ENCODE data around the gene NHLRC2. TPM values are rescaled to one million over a fixed set of nuclear protein-coding genes. Genes with fewer than 3 reads are reported as not detected.

The NHLRC2 gene
- total and polyA plus RNA-seq, 5 donors from 2014 or later: 3.9 to 13.0 (median 7.2) TPM

DNA sequence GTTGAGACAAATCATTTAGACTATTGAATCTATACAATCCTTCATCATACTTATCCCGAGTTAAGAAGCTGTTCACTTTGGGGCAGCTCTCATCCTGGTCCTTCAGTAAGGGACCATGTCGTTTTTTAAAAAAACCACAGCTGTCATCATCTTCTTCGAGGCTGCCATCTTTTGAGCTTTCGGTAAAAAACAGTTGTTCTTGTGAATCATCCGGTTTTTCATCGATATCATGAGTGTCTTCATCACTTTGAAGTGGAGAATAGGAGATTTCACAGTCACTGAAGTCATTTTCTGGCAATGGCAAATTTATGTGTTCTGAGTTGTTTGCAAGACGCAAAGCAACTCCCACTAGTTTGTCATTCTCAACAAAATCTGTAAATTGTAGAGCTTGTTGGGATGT is 4.5 kb upstream of the NHLRC2 start:
- Histone ChIP-seq H3K27ac (ENCODE audit: insufficient read depth, low read length, poor library complexity, severe bottlenecking) (no peak overlapping the region), H3K4me3 (ENCODE audit: low read depth, low read length) (peak overlapping the region; percentile 45), H3K27me3 (ENCODE audit: control insufficient read depth, insufficient read depth, low read length) (no peaks in the 10 kb centered on the region), H3K4me1 (ENCODE audit: control insufficient read depth, insufficient read depth, low read length, poor library complexity, severe bottlenecking) (peaks cover 37% of the 10 kb centered on the region), H3K36me3 (ENCODE audit: control insufficient read depth, insufficient read depth, low read length) (peaks cover 8% of the 10 kb centered on the region), H3K9me3 (ENCODE audit: control insufficient read depth in 2 of 2, low read length in 2 of 2) (no peaks in the 10 kb centered on the region)
- H3K4me1 Mint-ChIP-seq: peaks cover 34 to 58% (median 43%) of the 10 kb centered on the region in 4 donors
- peak overlapping the region in 2 of 3 donors; percentile 59 to 72 for H3K27ac Mint-ChIP-seq
- no peaks in the 10 kb centered on the region for H3K9me3 Mint-ChIP-seq
- peak overlapping the region; percentile 63 to 85 (median 74) for H3K4me3 Mint-ChIP-seq
- H3K27me3 Mint-ChIP-seq: no peaks in the 10 kb centered on the region
- peaks cover 17% of the 10 kb centered on the region for H3K36me3 Mint-ChIP-seq
- ATAC-seq (ENCODE audit: low read depth in 2 of 2): peak; percentile 17 to 23
- peak in 1 of 3 donors; percentile 38 for DNase-seq

DNA sequence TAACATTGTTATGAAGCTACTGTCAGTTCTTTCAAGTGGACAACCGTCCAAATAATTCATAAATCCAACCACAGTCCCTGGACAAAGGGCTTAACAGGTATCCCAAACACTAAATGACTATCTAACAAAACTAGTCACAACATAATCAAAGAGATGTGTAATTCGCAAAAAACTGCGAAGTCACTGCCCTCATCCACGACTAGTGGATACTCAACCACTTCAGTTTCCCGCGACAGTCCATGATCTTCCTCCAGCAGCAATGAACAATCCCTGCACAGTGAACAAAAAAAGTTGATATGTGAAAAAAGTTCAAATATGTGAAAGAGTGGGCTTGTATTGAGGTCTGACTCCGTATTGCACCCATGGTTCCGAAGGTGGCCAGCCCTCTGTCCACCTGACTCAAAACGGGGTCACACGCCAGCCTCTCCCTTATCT is 866 bp upstream of the NHLRC2 start:
- Mint-ChIP-seq H3K9me3 (no peaks in the 10 kb centered on the region), H3K4me3 (peak overlapping the region; percentile 96 to 98 (median 97)), H3K36me3 (peaks cover 8% of the 10 kb centered on the region), H3K4me1 (peaks cover 36 to 80% (median 54%) of the 10 kb centered on the region in 4 donors), H3K27ac (peak overlapping the region; percentile 99 to 100 (median 99)), H3K27me3 (no peaks in the 10 kb centered on the region)
- H3K27me3 ChIP-seq (ENCODE audit: control insufficient read depth, insufficient read depth, low read length): no peaks in the 10 kb centered on the region
- H3K4me1 ChIP-seq (ENCODE audit: control insufficient read depth, insufficient read depth, low read length, poor library complexity, severe bottlenecking): peaks cover 54% of the 10 kb centered on the region
- ATAC-seq (ENCODE audit: low read depth in 2 of 2) (no peak), DNase-seq (no peak)
- H3K36me3 ChIP-seq (ENCODE audit: control insufficient read depth, insufficient read depth, low read length): peaks cover 6% of the 10 kb centered on the region
- H3K4me3 ChIP-seq (ENCODE audit: low read depth, low read length): peak overlapping the region; percentile 95
- peak overlapping the region; percentile 75 for H3K27ac ChIP-seq (ENCODE audit: insufficient read depth, low read length, poor library complexity, severe bottlenecking)
- H3K9me3 ChIP-seq (ENCODE audit: control insufficient read depth in 2 of 2, low read length in 2 of 2): no peaks in the 10 kb centered on the region

DNA sequence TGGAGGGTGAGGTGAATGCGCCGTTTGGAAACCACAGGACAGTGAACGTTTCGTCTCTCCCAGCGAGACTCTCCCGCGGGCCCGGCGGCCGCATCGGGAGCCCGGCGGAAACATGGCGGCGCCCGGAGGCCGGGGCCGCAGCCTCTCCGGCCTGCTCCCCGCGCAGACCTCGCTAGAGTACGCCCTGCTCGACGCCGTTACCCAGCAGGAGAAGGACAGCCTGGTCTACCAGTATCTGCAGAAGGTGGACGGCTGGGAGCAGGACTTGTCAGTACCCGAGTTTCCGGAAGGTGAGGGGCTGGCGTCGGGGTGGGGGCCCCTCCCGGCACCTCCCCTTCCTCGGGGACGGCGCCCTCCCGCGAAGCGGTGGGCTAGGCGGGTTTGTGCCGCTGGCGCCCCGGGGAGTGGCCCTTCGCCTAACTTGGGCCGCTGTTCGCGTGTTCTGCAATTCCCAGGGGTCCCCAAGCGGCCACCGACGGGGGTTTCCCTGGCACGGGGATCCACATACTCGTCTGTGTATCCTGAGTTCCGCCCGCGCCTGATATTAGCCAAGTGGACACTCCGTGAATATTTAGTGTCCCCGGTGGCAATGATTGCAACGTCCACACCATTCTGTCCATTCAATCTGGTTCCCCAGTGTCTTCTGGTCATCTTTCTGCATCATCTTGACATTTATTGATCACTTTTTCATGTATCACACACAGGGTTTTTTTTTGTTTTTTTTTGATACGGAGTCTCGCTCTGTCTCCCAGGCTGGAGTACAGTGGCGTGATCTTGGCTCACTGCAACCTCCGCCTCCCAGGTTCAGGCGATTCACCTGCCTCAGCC is 514 bp downstream of the NHLRC2 start:
- peaks cover 11% of the 10 kb centered on the region for H3K36me3 Mint-ChIP-seq
- Histone ChIP-seq H3K9me3 (ENCODE audit: control insufficient read depth in 2 of 2, low read length in 2 of 2) (no peaks in the 10 kb centered on the region), H3K27ac (ENCODE audit: insufficient read depth, low read length, poor library complexity, severe bottlenecking) (peak overlapping the region; percentile 75), H3K4me1 (ENCODE audit: control insufficient read depth, insufficient read depth, low read length, poor library complexity, severe bottlenecking) (peaks cover 54% of the 10 kb centered on the region), H3K27me3 (ENCODE audit: control insufficient read depth, insufficient read depth, low read length) (no peaks in the 10 kb centered on the region), H3K4me3 (ENCODE audit: low read depth, low read length) (peak overlapping the region; percentile 95), H3K36me3 (ENCODE audit: control insufficient read depth, insufficient read depth, low read length) (peaks cover 13% of the 10 kb centered on the region)
- H3K27me3 Mint-ChIP-seq: no peaks in the 10 kb centered on the region
- peak overlapping the region; percentile 99 to 100 (median 99) for H3K27ac Mint-ChIP-seq
- H3K4me3 Mint-ChIP-seq: peak overlapping the region; percentile 96 to 98 (median 97)
- ATAC-seq (ENCODE audit: low read depth in 2 of 2): peak; percentile 37 to 39
- peaks cover 0 to 1% (median 0%) of the 10 kb centered on the region in 7 donors for H3K9me3 Mint-ChIP-seq
- peaks cover 25 to 67% (median 44%) of the 10 kb centered on the region in 4 donors for H3K4me1 Mint-ChIP-seq
- DNase-seq: peak; percentile 43 to 64 (median 46)

DNA sequence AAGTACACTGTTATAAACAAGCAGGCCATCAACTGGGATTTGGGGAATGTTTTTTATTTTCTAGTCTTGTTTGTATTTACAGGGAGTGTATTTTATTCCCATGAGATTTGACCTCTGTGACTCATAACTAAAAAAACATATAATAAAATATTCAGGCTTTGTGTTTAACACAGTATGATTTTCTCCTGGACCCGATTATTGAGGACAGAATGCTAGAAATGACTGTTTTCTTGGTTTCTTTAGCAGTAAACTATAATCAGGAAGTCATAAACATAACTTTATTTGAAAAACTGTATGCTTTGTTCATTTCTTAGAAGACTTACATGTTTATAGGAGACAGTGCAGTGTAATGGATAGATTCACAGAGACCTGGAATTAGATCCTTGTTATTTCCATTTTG is 2.1 kb downstream of the NHLRC2 start:
- Mint-ChIP-seq H3K36me3 (peaks cover 25% of the 10 kb centered on the region), H3K4me1 (peaks cover 24 to 61% (median 39%) of the 10 kb centered on the region in 4 donors), H3K4me3 (peak overlapping the region; percentile 47 to 98 (median 94)), H3K27me3 (no peaks in the 10 kb centered on the region), H3K9me3 (peaks cover 0 to 7% (median 0%) of the 10 kb centered on the region in 7 donors), H3K27ac (no peak overlapping the region)
- DNase-seq (no peak), ATAC-seq (ENCODE audit: low read depth in 2 of 2) (no peak)
- Histone ChIP-seq H3K36me3 (ENCODE audit: control insufficient read depth, insufficient read depth, low read length) (peaks cover 28% of the 10 kb centered on the region), H3K27ac (ENCODE audit: insufficient read depth, low read length, poor library complexity, severe bottlenecking) (peak overlapping the region; percentile 1), H3K27me3 (ENCODE audit: control insufficient read depth, insufficient read depth, low read length) (no peaks in the 10 kb centered on the region), H3K4me1 (ENCODE audit: control insufficient read depth, insufficient read depth, low read length, poor library complexity, severe bottlenecking) (peaks cover 42% of the 10 kb centered on the region), H3K9me3 (ENCODE audit: control insufficient read depth in 2 of 2, low read length in 2 of 2) (no peaks in the 10 kb centered on the region), H3K4me3 (ENCODE audit: low read depth, low read length) (peak overlapping the region; percentile 95)

DNA sequence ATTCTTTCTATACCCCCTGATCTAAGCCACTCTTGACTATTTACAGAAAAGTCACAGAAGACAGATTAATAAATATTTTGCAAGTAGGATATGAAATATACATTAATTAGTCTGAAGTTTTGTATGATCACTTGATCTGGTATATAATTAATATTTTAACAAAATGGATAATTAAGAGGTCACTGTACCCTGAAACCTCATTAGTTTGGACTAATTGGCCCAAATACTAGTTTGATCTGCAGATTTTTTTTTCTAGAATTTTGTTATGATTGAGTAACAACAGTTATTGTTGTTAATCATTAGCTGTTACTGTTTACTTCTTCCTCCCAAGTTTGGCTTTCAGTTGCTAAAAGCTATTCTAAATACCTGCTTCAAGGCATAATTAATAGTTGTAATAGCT is 2.7 kb downstream of the NHLRC2 start:
- Mint-ChIP-seq H3K4me1 (peaks cover 23 to 55% (median 36%) of the 10 kb centered on the region in 4 donors), H3K9me3 (peaks cover 0 to 7% (median 0%) of the 10 kb centered on the region in 7 donors), H3K36me3 (peaks cover 25% of the 10 kb centered on the region), H3K4me3 (peak overlapping the region in 2 of 4 donors; percentile 40 to 97), H3K27me3 (no peaks in the 10 kb centered on the region), H3K27ac (no peak overlapping the region)
- no peak for DNase-seq
- Histone ChIP-seq H3K36me3 (ENCODE audit: control insufficient read depth, insufficient read depth, low read length) (peaks cover 30% of the 10 kb centered on the region), H3K4me3 (ENCODE audit: low read depth, low read length) (peak overlapping the region; percentile 95), H3K27ac (ENCODE audit: insufficient read depth, low read length, poor library complexity, severe bottlenecking) (no peak overlapping the region), H3K27me3 (ENCODE audit: control insufficient read depth, insufficient read depth, low read length) (no peaks in the 10 kb centered on the region), H3K4me1 (ENCODE audit: control insufficient read depth, insufficient read depth, low read length, poor library complexity, severe bottlenecking) (peaks cover 36% of the 10 kb centered on the region), H3K9me3 (ENCODE audit: control insufficient read depth in 2 of 2, low read length in 2 of 2) (no peaks in the 10 kb centered on the region)
- no peak for ATAC-seq (ENCODE audit: low read depth in 2 of 2)

DNA sequence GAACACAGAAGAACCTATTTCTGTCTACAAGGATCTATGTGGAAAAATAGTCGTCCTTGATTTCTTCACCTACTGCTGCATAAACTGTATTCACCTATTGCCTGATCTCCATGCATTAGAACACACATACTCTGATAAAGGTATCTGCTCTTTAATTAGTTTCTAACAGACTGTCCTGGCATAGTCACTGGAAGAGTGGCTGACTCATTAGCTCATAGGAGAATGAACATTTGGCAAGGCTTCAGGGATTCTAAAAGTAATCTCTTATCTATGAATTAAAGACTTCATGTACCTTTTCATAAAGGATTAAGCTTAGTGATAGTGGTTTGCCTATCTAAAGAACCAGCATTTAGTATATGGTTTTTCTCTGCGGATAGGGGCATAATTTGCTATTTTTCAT is 4.1 kb downstream of the NHLRC2 start:
- Histone ChIP-seq H3K9me3 (ENCODE audit: control insufficient read depth in 2 of 2, low read length in 2 of 2) (no peaks in the 10 kb centered on the region), H3K4me1 (ENCODE audit: control insufficient read depth, insufficient read depth, low read length, poor library complexity, severe bottlenecking) (peaks cover 23% of the 10 kb centered on the region), H3K36me3 (ENCODE audit: control insufficient read depth, insufficient read depth, low read length) (peaks cover 30% of the 10 kb centered on the region), H3K27ac (ENCODE audit: insufficient read depth, low read length, poor library complexity, severe bottlenecking) (no peak overlapping the region), H3K4me3 (ENCODE audit: low read depth, low read length) (no peak overlapping the region), H3K27me3 (ENCODE audit: control insufficient read depth, insufficient read depth, low read length) (no peaks in the 10 kb centered on the region)
- Mint-ChIP-seq H3K27ac (peak overlapping the region in 1 of 3 donors; percentile 43), H3K27me3 (no peaks in the 10 kb centered on the region), H3K9me3 (peaks cover 0 to 7% (median 1%) of the 10 kb centered on the region in 7 donors), H3K4me3 (peak overlapping the region in 2 of 4 donors; percentile 12 to 97), H3K36me3 (peaks cover 34% of the 10 kb centered on the region), H3K4me1 (peaks cover 23 to 42% (median 27%) of the 10 kb centered on the region in 4 donors)
- ATAC-seq (ENCODE audit: low read depth in 2 of 2) (no peak), DNase-seq (no peak)

DNA sequence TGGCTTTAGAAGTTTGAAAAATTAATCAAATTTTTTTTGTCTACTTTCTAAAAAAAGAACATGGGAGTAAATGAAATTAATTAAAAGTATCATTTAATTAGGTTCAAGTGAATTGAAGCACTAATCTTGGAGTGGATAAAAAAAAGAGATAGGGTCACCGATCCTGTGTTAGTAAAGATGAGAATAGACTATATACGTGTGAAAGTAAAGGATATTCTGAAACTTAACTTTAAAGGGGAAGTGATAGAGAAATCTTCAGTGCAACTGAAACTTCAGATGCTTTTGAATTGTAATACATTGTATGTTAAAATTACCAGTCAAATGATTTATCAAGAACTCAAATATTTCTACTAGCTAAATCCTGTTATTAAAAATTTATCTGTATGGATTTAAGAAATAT is 4.8 kb downstream of the NHLRC2 start:
- peaks cover 36% of the 10 kb centered on the region for H3K36me3 ChIP-seq (ENCODE audit: control insufficient read depth, insufficient read depth, low read length)
- no peak for ATAC-seq (ENCODE audit: low read depth in 2 of 2)
- H3K27ac Mint-ChIP-seq: no peak overlapping the region
- peaks cover 21 to 34% (median 27%) of the 10 kb centered on the region in 4 donors for H3K4me1 Mint-ChIP-seq
- no peaks in the 10 kb centered on the region for H3K27me3 Mint-ChIP-seq
- H3K9me3 Mint-ChIP-seq: peaks cover 0 to 7% (median 1%) of the 10 kb centered on the region in 7 donors
- peaks cover 20% of the 10 kb centered on the region for H3K4me1 ChIP-seq (ENCODE audit: control insufficient read depth, insufficient read depth, low read length, poor library complexity, severe bottlenecking)
- H3K4me3 Mint-ChIP-seq: no peak overlapping the region
- H3K9me3 ChIP-seq (ENCODE audit: control insufficient read depth in 2 of 2, low read length in 2 of 2): no peaks in the 10 kb centered on the region
- no peaks in the 10 kb centered on the region for H3K27me3 ChIP-seq (ENCODE audit: control insufficient read depth, insufficient read depth, low read length)
- H3K27ac ChIP-seq (ENCODE audit: insufficient read depth, low read length, poor library complexity, severe bottlenecking): no peak overlapping the region
- no peak overlapping the region for H3K4me3 ChIP-seq (ENCODE audit: low read depth, low read length)
- peaks cover 39% of the 10 kb centered on the region for H3K36me3 Mint-ChIP-seq
- DNase-seq: no peak

All from CD4-positive, CD25-positive, alpha-beta regulatory T cell (primary cell).